Fibroblast of gingiva (primary cell): ENCODE data around the gene SPATA31D3.
"Not testable (repeated sequence)": the region's sequence is repeated elsewhere in the genome, so short reads cannot be mapped to it uniquely, and the experiment has no call there.

Source experiments
- DNase-seq: peaks from one replicate; pipeline ENCODE4 v3.0.0-alpha.2; 2011; ENCODE audit warnings: low read depth

The SPATA31D3 gene

GRCh38 chr9:81979196-81979595 lies 35.9 kb downstream of the SPATA31D3 start:
- DNase-seq, result no peak

- peak; percentile 43 for DNase-seq
Observed at GRCh38 chr9:81980568-81980967, 37.3 kb downstream of the SPATA31D3 start.

GRCh38 chr9:81981883-81982282 lies 38.6 kb downstream of the SPATA31D3 start:
- no peak for DNase-seq

GRCh38 chr9:81984928-81985327 lies 41.6 kb downstream of the SPATA31D3 start:
- no peak for DNase-seq

- DNase-seq, result no peak
Observed at GRCh38 chr9:81986051-81986450, 42.8 kb downstream of the SPATA31D3 start.

GRCh38 chr9:81988472-81988871 lies 45.2 kb downstream of the SPATA31D3 start, which contains the start of gene SPATA31D1:
TSS of gene SPATA31D1 (plus strand) at chr9:81988772. CDS start at chr9:81988819, 47 bp downstream.
- not testable (repeated sequence) for DNase-seq

GRCh38 chr9:81989700-81990099 lies 46.4 kb downstream of the SPATA31D3 start:
- DNase-seq, result no peak

GRCh38 chr9:81993656-81994055 lies 50.4 kb downstream of the SPATA31D3 start:
- DNase-seq, result no peak
